Heart right ventricle (tissue), 16 donors: ENCODE data around the gene PPP1R14C. TPM values are rescaled to one million over a fixed set of nuclear protein-coding genes. Genes with fewer than 3 reads are reported as not detected.
A peak's percentile ranks its signal among the peaks of the same experiment; 100 is the strongest.

Experiments used
- ATAC-seq, 8 donors: fragments of 200-7000 bp; cut with Tn5 transposase; one replicate each; pipeline ENCODE4 v1.9.1; 2020; ENCODE audit warnings: mild to moderate bottlenecking in 8 of 8, moderate library complexity in 8 of 8, moderate number of reproducible peaks in 1 of 8
- DNase-seq, 2 donors: peaks; one replicate each; pipeline ENCODE4 v3.0.0-alpha.2; 2020
- H3K27ac ChIP-seq, 10 donors: fragments of 200-600 bp; sonication (generic) in 2 of 10; one replicate each; pipeline versions ENCODE4 v1.5.0 to v1.8.0; 2020 to 2022; ENCODE audit warnings: mild to moderate bottlenecking in 3 of 10
- H3K27me3 ChIP-seq, 7 donors: fragments of 200-600 bp; one replicate each; pipeline ENCODE4 v1.8.0; 2021 to 2022; ENCODE audit warnings: mild to moderate bottlenecking in 2 of 7
- H3K36me3 ChIP-seq, 9 donors: fragments of 200-600 bp; sonication (generic) in 1 of 9; one replicate each; pipeline versions ENCODE4 v1.5.0 to v1.8.0; 2020 to 2022; ENCODE audit warnings: mild to moderate bottlenecking in 2 of 9
- H3K4me1 ChIP-seq, 9 donors: fragments of 200-600 bp; sonication (generic) in 1 of 9; one replicate each; pipeline versions ENCODE4 v1.5.0 to v1.8.0; 2020 to 2022; ENCODE audit warnings: mild to moderate bottlenecking in 4 of 9
- H3K4me3 ChIP-seq, 10 donors: fragments of 200-600 bp; sonication (generic) in 2 of 10; one replicate each; pipeline versions ENCODE4 v1.5.0 to v1.8.0; 2020 to 2022; ENCODE audit warnings: mild to moderate bottlenecking in 7 of 10, moderate library complexity in 2 of 10
- H3K9me3 ChIP-seq, 11 donors: fragments of 200-600 bp in 10 of 11; sonication (generic) in 2 of 11; one replicate each; pipeline versions ENCODE4 v1.5.0 to v1.8.0; 2013 to 2022; ENCODE audit warnings: mild to moderate bottlenecking in 2 of 11, control low read depth in 1 of 11, moderate library complexity in 1 of 11
- WGBS, 2 donors: extraction: QIAGEN DNeasy Blood & Tissue Kit; methylation state at CpG; one replicate each; pipeline ENCODE4 v1.1.7; 2013; ENCODE audit warnings: inconsistent platforms in 1 of 2; 5-methylcytosine and 5-hydroxymethylcytosine counted together
- intact Hi-C, 10 donors: fragments of 100-400 bp; cut with DNase I; formaldehyde crosslinking; loops; one replicate each; pipeline versions ENCODE4 v1.11.1 to v1.14.2; 2022
- polyA plus RNA-seq, 2 donors: library from polyadenylated mRNA; stranded (reverse); fragments of 200-250 nt; gene quantifications; one replicate each; pipeline ENCODE4 v1.2.3, GENCODE V29; 2013
- total RNA-seq, 10 donors: library from RNA; stranded (reverse); fragmentation: NEBNext Ultra II Directional in 3 of 10; extraction: Animal tissue kit (Norgen Biotek cat#: 25700) in 3 of 10; gene quantifications; one replicate each; pipeline versions ENCODE4 v1.2.1 to v1.2.4, GENCODE V29; 2021 to 2023
- TF ChIP-seq, protein P1 (sequence below), 9 donors: fragments of 200-600 bp; sonication (generic) in 2 of 9; IDR thresholded peaks; one replicate each; pipeline versions ENCODE4 v1.5.0 to v1.8.0; 2021 to 2022; ENCODE audit warnings: antibody characterized with exemption in 9 of 9, mild to moderate bottlenecking in 5 of 9, moderate library complexity in 1 of 9
- donor health status: Arrhythmogenic right ventricular cardiomyopathy.
- donor health status: ischemic (EF 13 %, LVEDD 7.1; RV severe dilation, severe dysfunction).
- donor health status: healthy with polysubstance abuse.
- donor health status: DM: no; HTN: yes; CAD: no.
- donor health status: DM: no; HTN: no; CAD: no.
- donor health status: ischemic (EF 25% LVEDD 6.9; RV normal size, moderate dysfunction).
- donor health status: ischemic (EF 25% LVEDD 5.7; RV mildly dilated, moderate dysfunction).
- donor health status: healthy.
- donor health status: DM: yes; HTN: yes; CAD: no.
- donor health status: Ischemic cardiomyopathy.
- donor health status: ischemic (EF 35%, LVEDD 5.7; RV mildly dilated, moderate dysfunction).
- donor health status: nonischemic (EF 11% LVEDD 7.7; RV severe dilation, severe dysfunction).
- donor health status: DM: yes; HTN: yes; CAD: no.
- donor health status: PGD.
- donor health status: ischemic (EF 29% LVEDD 5.4; RV normal size, mild dysfunction).
- donor health status: nonischemic (EF 23%, LVEDD 6.1; RV moderate dilation, normal function).

The PPP1R14C gene
- total and polyA plus RNA-seq, 12 donors: 22.6 to 145 (median 92.1) TPM

DNA sequence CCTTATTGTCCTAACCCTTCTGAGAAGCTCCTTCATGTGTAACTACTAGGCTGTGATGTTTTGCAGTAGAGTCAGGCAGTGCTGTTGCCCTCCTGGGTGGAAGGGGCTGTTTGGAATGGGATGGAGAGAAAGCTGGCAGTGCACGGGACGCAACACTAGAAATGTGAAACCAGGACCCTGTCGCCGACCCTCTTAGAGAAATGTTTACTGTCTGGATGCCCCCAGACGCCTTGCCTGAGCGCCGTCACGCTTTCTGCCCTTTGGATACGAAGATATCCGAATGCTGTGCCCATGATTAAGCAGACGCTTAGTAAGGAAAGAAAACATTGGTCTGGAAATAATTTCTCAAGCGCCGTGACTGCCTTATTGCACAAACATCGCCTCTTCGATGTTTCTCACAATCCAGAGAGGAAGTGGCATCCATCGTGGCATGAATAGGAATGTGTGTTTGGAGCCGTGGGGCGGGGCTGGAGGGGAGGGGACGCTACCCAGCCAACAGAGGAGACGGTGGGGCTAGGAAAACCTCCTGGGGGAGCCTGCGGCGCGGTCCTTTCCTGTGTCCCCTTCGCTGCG lies 661 bp upstream of the PPP1R14C start:
- H3K4me1 ChIP-seq: peaks cover 0 to 29% (median 17%) of the 10 kb centered on the region in 9 donors
- H3K27ac ChIP-seq: peak overlapping the region in 3 of 10 donors; percentile 44 to 83 (median 79)
- TF ChIP-seq, protein P1, sequence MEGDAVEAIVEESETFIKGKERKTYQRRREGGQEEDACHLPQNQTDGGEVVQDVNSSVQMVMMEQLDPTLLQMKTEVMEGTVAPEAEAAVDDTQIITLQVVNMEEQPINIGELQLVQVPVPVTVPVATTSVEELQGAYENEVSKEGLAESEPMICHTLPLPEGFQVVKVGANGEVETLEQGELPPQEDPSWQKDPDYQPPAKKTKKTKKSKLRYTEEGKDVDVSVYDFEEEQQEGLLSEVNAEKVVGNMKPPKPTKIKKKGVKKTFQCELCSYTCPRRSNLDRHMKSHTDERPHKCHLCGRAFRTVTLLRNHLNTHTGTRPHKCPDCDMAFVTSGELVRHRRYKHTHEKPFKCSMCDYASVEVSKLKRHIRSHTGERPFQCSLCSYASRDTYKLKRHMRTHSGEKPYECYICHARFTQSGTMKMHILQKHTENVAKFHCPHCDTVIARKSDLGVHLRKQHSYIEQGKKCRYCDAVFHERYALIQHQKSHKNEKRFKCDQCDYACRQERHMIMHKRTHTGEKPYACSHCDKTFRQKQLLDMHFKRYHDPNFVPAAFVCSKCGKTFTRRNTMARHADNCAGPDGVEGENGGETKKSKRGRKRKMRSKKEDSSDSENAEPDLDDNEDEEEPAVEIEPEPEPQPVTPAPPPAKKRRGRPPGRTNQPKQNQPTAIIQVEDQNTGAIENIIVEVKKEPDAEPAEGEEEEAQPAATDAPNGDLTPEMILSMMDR (IDR thresholded peaks at IDR 0.05): no peak
- H3K27me3 ChIP-seq: peaks cover 0 to 87% (median 64%) of the 10 kb centered on the region in 7 donors
- DNase-seq (no peak), ATAC-seq (peak; percentile 9 to 65 (median 38))
- no peaks in the 10 kb centered on the region for H3K36me3 ChIP-seq
- whole genome bisulfite sequencing, 2 donors: 4 to 5% methylated on average over 25 of the region's 25 CpGs
- H3K4me3 ChIP-seq: peak overlapping the region; percentile 16 to 71 (median 62)
- peaks cover 0 to 4% (median 0%) of the 10 kb centered on the region in 11 donors for H3K9me3 ChIP-seq
- intact Hi-C loops: loop anchor here in 5 of 10 donors (2.0 to 10.0 kb wide), 6 partner anchors 35 to 190 kb away; no protein-coding TSS in a partner anchor

DNA sequence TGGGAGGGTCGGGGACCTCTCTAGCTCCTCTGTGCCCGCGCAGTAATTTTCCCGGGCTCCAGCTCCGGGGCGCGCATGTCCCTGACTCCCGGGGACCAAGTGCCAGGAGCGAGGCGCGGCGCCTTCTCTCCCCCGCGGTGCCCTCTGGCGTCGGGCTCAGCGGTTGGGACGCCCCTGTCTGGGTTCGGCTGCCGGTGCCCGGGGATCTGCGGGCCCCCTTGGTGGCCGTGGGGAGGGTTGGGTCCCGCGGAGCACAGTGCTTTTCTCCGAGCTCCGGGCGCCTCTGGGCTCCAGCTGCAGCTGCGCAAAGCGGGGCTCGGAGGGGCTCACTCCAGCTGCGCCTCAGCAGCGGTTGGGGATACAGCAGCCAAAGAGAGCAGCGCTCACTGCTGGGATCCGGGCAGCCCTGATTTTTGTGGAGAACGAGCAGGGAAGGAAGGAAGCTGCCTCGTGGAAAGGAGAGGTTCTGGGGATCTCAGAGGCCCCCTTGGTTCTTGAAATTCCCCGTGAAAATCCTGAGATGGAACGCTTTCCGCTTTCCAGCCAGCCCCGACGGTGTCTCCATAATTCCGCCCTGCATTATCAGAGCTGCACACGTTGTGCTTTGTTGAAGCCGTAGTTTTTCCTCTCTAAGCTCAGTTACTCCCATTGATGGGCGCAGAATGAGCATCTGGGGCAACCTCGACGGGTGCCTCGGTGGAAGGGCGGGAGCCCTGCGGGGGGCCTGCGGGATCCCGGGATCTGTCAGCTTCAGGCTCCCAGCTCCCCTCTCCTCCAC lies 861 bp downstream of the PPP1R14C start:
- Histone ChIP-seq H3K9me3 (no peaks in the 10 kb centered on the region), H3K27ac (peak overlapping the region; percentile 26 to 83 (median 70)), H3K4me1 (peaks cover 0 to 40% (median 24%) of the 10 kb centered on the region in 9 donors), H3K36me3 (no peaks in the 10 kb centered on the region), H3K27me3 (peaks cover 0 to 90% (median 67%) of the 10 kb centered on the region in 7 donors), H3K4me3 (peak overlapping the region; percentile 16 to 71 (median 62))
- peak; percentile 30 to 64 (median 56) for ATAC-seq
- peak; percentile 6 to 43 for DNase-seq
- 1 to 2% methylated on average over 52 to 53 of the region's 53 CpGs for WGBS, 2 donors
- intact Hi-C loops: loop anchor here in 5 of 10 donors (2.0 to 10.0 kb wide), 6 partner anchors 33 to 189 kb away; no protein-coding TSS in a partner anchor
- TF ChIP-seq, protein P1 (IDR thresholded peaks at IDR 0.05): peak in 3 of 9 donors; percentile 9 to 21 (median 19)

DNA sequence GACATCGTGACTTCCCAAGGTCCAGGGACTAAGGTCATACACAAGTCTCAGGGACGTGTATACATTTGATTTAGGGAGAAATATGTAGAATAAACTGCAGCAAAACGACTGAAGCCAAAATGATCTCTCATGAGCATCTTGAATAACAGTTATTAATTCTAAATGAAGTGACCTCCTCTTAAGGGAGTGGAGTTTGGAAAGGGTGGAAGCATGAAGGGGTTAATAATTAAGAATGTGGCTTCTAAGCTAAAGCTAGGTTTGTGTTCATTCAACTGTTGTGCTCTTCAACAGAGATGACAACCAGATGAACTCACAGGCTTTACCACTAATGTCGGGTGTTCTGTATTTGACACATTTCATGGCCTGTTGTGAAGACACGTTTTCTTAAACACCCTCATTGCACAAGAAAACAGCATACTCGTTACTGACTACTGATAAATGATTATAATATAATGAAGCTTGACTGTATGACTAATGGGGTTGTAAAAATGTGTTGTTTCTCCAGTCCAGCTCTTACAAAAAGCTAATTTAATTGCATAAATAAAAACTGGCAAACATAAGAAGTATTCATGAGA lies 1.5 kb downstream of the PPP1R14C start:
- intact Hi-C loops: loop anchor here in 5 of 10 donors (2.0 to 10.0 kb wide), 6 partner anchors 32 to 188 kb away; no protein-coding TSS in a partner anchor
- 22 to 25% methylated on average over 6 of the region's 6 CpGs for WGBS, 2 donors
- DNase-seq (no peak), ATAC-seq (peak in 1 of 8 donors; percentile 11)
- Histone ChIP-seq H3K9me3 (no peaks in the 10 kb centered on the region), H3K4me1 (peaks cover 0 to 46% (median 24%) of the 10 kb centered on the region in 9 donors), H3K4me3 (peak overlapping the region; percentile 16 to 71 (median 62)), H3K27me3 (peaks cover 0 to 88% (median 67%) of the 10 kb centered on the region in 7 donors), H3K36me3 (no peaks in the 10 kb centered on the region), H3K27ac (peak overlapping the region in 9 of 10 donors; percentile 26 to 83 (median 70))
- TF ChIP-seq, protein P1 (IDR thresholded peaks at IDR 0.05): no peak

DNA sequence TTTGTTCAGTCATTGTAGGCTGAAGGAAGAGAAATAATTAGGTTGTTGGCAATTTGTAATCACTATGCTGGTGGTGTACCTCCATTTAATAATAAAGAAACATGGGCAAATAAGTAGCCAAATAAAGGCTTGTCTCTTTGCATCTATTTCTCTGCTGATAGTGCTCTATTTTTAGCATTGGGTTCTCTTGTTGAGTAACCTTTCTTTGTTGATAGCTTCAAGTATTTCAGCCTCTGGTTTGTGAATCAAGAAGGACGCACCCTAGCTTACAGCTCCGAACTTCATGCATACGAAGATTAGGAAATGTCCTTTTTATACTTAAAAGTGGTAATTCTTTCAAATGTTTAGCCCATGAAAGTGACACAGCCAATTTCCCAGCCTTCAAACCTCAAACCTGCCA lies 2.6 kb downstream of the PPP1R14C start:
- Histone ChIP-seq H3K27me3 (peaks cover 0 to 87% (median 67%) of the 10 kb centered on the region in 7 donors), H3K36me3 (no peaks in the 10 kb centered on the region), H3K27ac (peak overlapping the region in 9 of 10 donors; percentile 5 to 83 (median 67)), H3K4me1 (peaks cover 0 to 56% (median 29%) of the 10 kb centered on the region in 9 donors), H3K4me3 (peak overlapping the region in 9 of 10 donors; percentile 52 to 71 (median 64)), H3K9me3 (no peaks in the 10 kb centered on the region)
- DNase-seq: no peak
- peak in 2 of 8 donors; percentile 27 to 36 for ATAC-seq
- intact Hi-C loops: loop anchor here in 5 of 10 donors (2.0 to 10.0 kb wide), 5 partner anchors 31 to 179 kb away; no protein-coding TSS in a partner anchor
- TF ChIP-seq, protein P1 (IDR thresholded peaks at IDR 0.05): peak in 1 of 9 donors; percentile 10
- WGBS, 2 donors: 48 to 56% methylated on average over 3 of the region's 3 CpGs
